Neuronal stem cell (in vitro differentiated cells): ENCODE data around the gene MAGEA12.
"Not testable (repeated sequence)": the region's sequence is repeated elsewhere in the genome, so short reads cannot be mapped to it uniquely, and the experiment has no call there.

ENCODE experiments used
- DNase-seq: peaks from one replicate; pipeline ENCODE4 v3.0.0-alpha.2; 2013; ENCODE audit warnings: low spot score
- H2AFZ ChIP-seq: one replicate; pipeline ENCODE4 v1.6.1; 2013; ENCODE audit warnings: mild to moderate bottlenecking, low read length, inconsistent platforms
- H2AK5ac ChIP-seq: 2 replicates; pipeline ENCODE4 v1.6.1; 2013; ENCODE audit warnings: low read depth, mild to moderate bottlenecking, inconsistent platforms, low read length, moderate library complexity, mixed read lengths
- H2BK120ac ChIP-seq: 2 replicates; pipeline ENCODE4 v1.6.1; 2013; ENCODE audit warnings: low read depth, mild to moderate bottlenecking, inconsistent platforms, low read length, moderate library complexity, mixed read lengths
- H2BK12ac ChIP-seq: one replicate; pipeline ENCODE4 v1.6.1; 2013; ENCODE audit warnings: low read length, inconsistent platforms
- H2BK15ac ChIP-seq: 2 replicates; pipeline ENCODE4 v1.6.1; 2013; ENCODE audit warnings: mild to moderate bottlenecking, low read length, inconsistent platforms, mixed read lengths
- H2BK5ac ChIP-seq: one replicate; pipeline ENCODE4 v1.6.1; 2013; ENCODE audit warnings: inconsistent platforms, mild to moderate bottlenecking, low read length, moderate library complexity
- H3K14ac ChIP-seq: one replicate; pipeline ENCODE4 v1.6.1; 2013; ENCODE audit warnings: low read length, inconsistent platforms
- H3K18ac ChIP-seq: 2 replicates; pipeline ENCODE4 v1.6.1; 2013; ENCODE audit warnings: low read length, inconsistent platforms
- H3K23ac ChIP-seq: 2 replicates; pipeline ENCODE4 v1.6.1; 2013; ENCODE audit warnings: low read depth, mild to moderate bottlenecking, mixed read lengths, low read length, inconsistent platforms; ENCODE audit not compliant: poor library complexity
- H3K27ac ChIP-seq: replicated peaks from 3 replicates; pipeline ENCODE4 v1.5.1; 2013; ENCODE audit warnings: low read length, inconsistent platforms
- H3K27me3 ChIP-seq, 3 experiments: 2 replicates each; pipeline ENCODE4 v1.6.1; 2013; ENCODE audit warnings: low read length in 3 of 3, mild to moderate bottlenecking in 2 of 3, inconsistent platforms in 1 of 3, low read depth in 1 of 3, mixed read lengths in 1 of 3, moderate library complexity in 1 of 3; ENCODE audit not compliant: control insufficient read depth in 3 of 3, insufficient read depth in 3 of 3
- H3K36me3 ChIP-seq, 2 donors: replicated peaks in 1 of 2; 2 replicates each; pipeline ENCODE4 v1.6.1; 2013; ENCODE audit warnings: low read length in 2 of 2; ENCODE audit not compliant: control insufficient read depth in 2 of 2, insufficient read depth in 2 of 2
- H3K4ac ChIP-seq: 2 replicates; pipeline ENCODE4 v1.6.1; 2013; ENCODE audit warnings: inconsistent platforms, mild to moderate bottlenecking, low read length, moderate library complexity
- H3K4me1 ChIP-seq, 2 donors: 1 replicate in 1 of 2; 2 replicates in 1 of 2; pipeline ENCODE4 v1.6.1; 2013; ENCODE audit warnings: low read length in 2 of 2, low read depth in 1 of 2; ENCODE audit not compliant: control insufficient read depth in 2 of 2, insufficient read depth in 1 of 2
- H3K4me2 ChIP-seq: one replicate; pipeline ENCODE4 v1.6.1; 2013; ENCODE audit warnings: mild to moderate bottlenecking, low read length, inconsistent platforms; ENCODE audit not compliant: insufficient read depth, poor library complexity, severe bottlenecking
- H3K4me3 ChIP-seq, 2 donors: 2 replicates each; pipeline ENCODE4 v1.5.1; 2013; ENCODE audit warnings: low read length in 2 of 2, mild to moderate bottlenecking in 2 of 2, inconsistent platforms in 1 of 2, moderate library complexity in 1 of 2
- H3K79me1 ChIP-seq: one replicate; pipeline ENCODE4 v1.6.1; 2013; ENCODE audit warnings: low read depth, mild to moderate bottlenecking, inconsistent platforms, low read length, moderate library complexity
- H3K9ac ChIP-seq: one replicate; pipeline ENCODE4 v1.6.1; 2013; ENCODE audit warnings: mild to moderate bottlenecking, low read depth, low read length, inconsistent platforms; ENCODE audit not compliant: poor library complexity
- H3K9me3 ChIP-seq, 2 donors: replicated peaks in 1 of 2; 2 replicates each; pipeline versions ENCODE3 to v1.6.1; 2013; ENCODE audit warnings: low read length in 2 of 2, mild to moderate bottlenecking in 2 of 2, inconsistent platforms in 1 of 2, low read depth in 1 of 2, mixed read lengths in 1 of 2, moderate library complexity in 1 of 2; ENCODE audit not compliant: control insufficient read depth in 2 of 2, insufficient read depth in 1 of 2
- H4K8ac ChIP-seq: one replicate; pipeline ENCODE4 v1.6.1; 2013; ENCODE audit warnings: low read depth, mild to moderate bottlenecking, inconsistent platforms, low read length, moderate library complexity
- H4K91ac ChIP-seq: one replicate; pipeline ENCODE4 v1.6.1; 2013; ENCODE audit warnings: low read length, low read depth, mild to moderate bottlenecking, inconsistent platforms; ENCODE audit not compliant: poor library complexity
- WGBS, 2 donors: extraction: QIAGEN DNeasy Blood & Tissue Kit; methylation state at CpG; one replicate each; pipeline ENCODE4 v1.1.7; 2013; ENCODE audit warnings: missing lambda C conversion rate in 2 of 2, mixed read lengths in 1 of 2; ENCODE audit not compliant: insufficient read length in 2 of 2, insufficient replicate concordance in 1 of 2; ENCODE audit errors: extremely low coverage in 2 of 2; 5-methylcytosine and 5-hydroxymethylcytosine counted together

The MAGEA12 gene

DNA sequence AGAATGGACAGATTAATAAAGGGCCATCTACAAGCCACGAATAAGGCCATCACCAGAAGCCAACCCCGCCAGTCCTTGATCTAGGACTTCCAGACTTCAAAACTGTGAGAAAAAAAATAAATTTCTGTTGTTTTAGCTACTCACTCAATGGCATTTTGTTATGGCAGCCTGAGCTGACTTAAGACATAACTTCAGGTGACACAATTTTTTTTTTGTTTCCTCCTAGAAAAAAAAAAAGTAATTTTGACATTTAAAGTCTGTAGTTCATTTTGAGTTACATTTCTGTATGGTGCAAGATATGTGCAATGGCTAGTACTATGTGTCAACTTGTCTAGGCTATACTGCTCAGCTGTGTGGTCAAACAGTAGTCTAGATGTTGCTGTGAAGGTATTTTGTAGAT is 25.4 kb downstream of the MAGEA12 start, which contains the start of gene CSAG3:
Gene CSAG3, plus strand, starts transcription at position 301 of the 400 bp plus-strand sequence.
- H2AK5ac ChIP-seq, H3K4me2 ChIP-seq, H3K4me1 ChIP-seq, DNase-seq, H3K9ac ChIP-seq, H3K23ac ChIP-seq, H3K4me3 ChIP-seq, H4K91ac ChIP-seq, H2BK120ac ChIP-seq, H2BK15ac ChIP-seq, H3K27ac ChIP-seq, H2BK5ac ChIP-seq, H3K79me1 ChIP-seq, H4K8ac ChIP-seq, H3K18ac ChIP-seq, H3K14ac ChIP-seq, H3K9me3 ChIP-seq, H2BK12ac ChIP-seq, H2AFZ ChIP-seq, H3K4ac ChIP-seq, H3K27me3 ChIP-seq, H3K36me3 ChIP-seq: not testable (repeated sequence)
- no CpG with 5 or more reads among the region's 2 CpGs for WGBS, 2 donors

DNA sequence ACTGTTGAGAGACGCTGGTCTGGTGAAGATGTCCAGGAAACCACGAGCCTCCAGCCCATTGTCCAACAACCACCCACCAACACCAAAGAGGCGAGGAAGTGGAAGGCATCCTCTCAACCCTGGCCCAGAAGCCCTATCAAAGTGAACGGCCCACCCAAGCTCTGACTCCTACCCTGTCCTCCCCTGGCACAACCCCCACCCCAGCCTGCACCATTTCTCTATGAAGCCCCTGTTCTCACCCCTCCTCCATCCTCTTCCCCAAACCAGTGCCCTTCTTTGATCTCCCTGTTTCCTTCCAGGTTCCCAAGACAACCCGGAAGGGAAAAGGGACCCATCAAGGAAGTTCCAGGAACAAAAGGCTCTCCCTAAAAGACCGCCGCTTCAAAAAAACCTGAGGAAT is 26.0 kb downstream of the MAGEA12 start:
- H3K23ac ChIP-seq, H2AFZ ChIP-seq, H2BK15ac ChIP-seq, H4K91ac ChIP-seq, H2AK5ac ChIP-seq, H3K4me1 ChIP-seq, H3K27me3 ChIP-seq, H3K18ac ChIP-seq, H3K36me3 ChIP-seq, H3K79me1 ChIP-seq, H3K4me2 ChIP-seq, H2BK120ac ChIP-seq, H3K4me3 ChIP-seq, H3K4ac ChIP-seq, H3K9ac ChIP-seq, H2BK5ac ChIP-seq, H4K8ac ChIP-seq, H3K14ac ChIP-seq, DNase-seq, H3K27ac ChIP-seq, H2BK12ac ChIP-seq, H3K9me3 ChIP-seq: not testable (repeated sequence)
- WGBS, 2 donors, result no CpG with 5 or more reads among the region's 7 CpGs

DNA sequence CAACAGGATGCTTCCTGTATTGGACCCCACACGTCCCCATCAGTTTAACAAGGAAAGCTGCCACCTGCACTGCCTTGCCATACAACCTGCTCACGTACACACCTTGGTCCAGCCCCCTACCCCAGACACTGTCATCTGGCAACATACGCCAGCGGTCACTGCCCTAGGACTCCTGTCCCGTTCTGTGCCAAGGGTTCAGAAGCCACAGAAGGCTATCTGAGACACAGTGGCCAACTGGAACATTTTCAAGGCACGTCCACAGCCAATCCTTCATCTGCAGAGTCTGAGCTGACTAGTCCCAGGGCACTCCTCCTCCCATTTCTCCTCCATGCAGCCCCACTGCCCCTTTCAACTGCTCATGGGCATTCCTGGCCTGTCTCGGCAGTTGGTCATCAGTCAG is 28.0 kb downstream of the MAGEA12 start:
- H3K4me1 ChIP-seq, H3K4me3 ChIP-seq, H3K18ac ChIP-seq, H3K9me3 ChIP-seq, H3K36me3 ChIP-seq, H4K8ac ChIP-seq, H3K79me1 ChIP-seq, H4K91ac ChIP-seq, H3K9ac ChIP-seq, H3K27ac ChIP-seq, H3K4ac ChIP-seq, H3K4me2 ChIP-seq, H2BK12ac ChIP-seq, H2BK5ac ChIP-seq, H2AK5ac ChIP-seq, H3K27me3 ChIP-seq, H2BK15ac ChIP-seq, H2AFZ ChIP-seq, DNase-seq, H3K14ac ChIP-seq, H2BK120ac ChIP-seq, H3K23ac ChIP-seq: not testable (repeated sequence)
- no CpG with 5 or more reads among the region's 7 CpGs for WGBS, 2 donors

DNA sequence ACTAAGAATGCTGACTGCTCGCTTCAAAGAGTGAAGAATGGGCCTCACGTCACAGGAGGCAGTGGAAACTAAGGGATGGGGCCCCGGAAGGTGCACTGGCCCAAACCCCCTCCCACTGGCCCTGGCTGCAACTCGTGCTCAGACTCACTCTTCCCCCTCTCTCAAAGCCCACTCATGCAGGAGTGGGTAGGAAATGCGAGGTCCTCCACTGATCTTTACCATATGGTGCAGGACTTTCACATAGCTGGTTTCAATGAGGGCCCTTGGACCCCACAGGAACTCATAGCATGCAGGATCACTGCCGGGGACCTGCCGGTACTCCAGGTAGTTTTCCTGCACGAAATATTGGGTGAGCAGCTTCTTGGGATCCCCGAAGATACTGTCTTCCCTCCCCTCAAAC is 33.0 kb downstream of the MAGEA12 start:
- H3K36me3 ChIP-seq, H4K8ac ChIP-seq, H2BK15ac ChIP-seq, H2BK12ac ChIP-seq, H2AK5ac ChIP-seq, H2BK5ac ChIP-seq, DNase-seq, H3K9me3 ChIP-seq, H4K91ac ChIP-seq, H3K23ac ChIP-seq, H3K9ac ChIP-seq, H2BK120ac ChIP-seq, H3K14ac ChIP-seq, H3K4me2 ChIP-seq, H3K18ac ChIP-seq, H2AFZ ChIP-seq, H3K4me3 ChIP-seq, H3K27me3 ChIP-seq, H3K27ac ChIP-seq, H3K4me1 ChIP-seq, H3K79me1 ChIP-seq, H3K4ac ChIP-seq: not testable (repeated sequence)
- WGBS, 2 donors, result no CpG with 5 or more reads among the region's 9 CpGs
